ENCODE measurements around the gene IKZF1. TPM values are rescaled to one million over a fixed set of nuclear protein-coding genes. Genes with fewer than 3 reads are reported as not detected.

Gene IKZF1
- total RNA-seq, 1 experiment from 2014 or later = not detected

- DNase-seq (ENCODE audit: low spot score) = no peak
Observed at GRCh38 chr7:50282813-50283605, 21.5 kb upstream of the IKZF1 start.

DNA sequence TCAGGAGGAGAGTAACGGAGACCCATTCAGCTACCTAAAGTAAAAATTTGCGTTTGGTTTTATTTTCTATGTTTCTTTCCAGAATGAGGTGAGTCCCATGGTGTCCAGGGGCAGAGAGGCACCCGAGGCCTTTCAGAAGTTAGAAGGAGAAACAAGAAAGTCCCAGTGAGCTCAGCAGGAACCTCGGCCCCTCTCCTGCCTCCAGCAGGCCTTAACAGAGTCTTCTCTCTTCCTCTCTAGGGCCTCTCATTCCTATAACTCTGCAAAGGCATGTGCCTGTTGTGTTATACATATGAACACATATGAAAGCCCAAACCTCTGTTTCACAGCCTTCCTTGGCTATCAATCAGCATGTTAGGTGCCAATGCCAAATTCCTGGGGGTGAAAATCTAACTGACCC, 20.8 kb upstream of the IKZF1 start:
- no peak for DNase-seq (ENCODE audit: low spot score)

- DNase-seq (ENCODE audit: low spot score) = no peak
Observed at GRCh38 chr7:50284296-50284695, 20.2 kb upstream of the IKZF1 start.

DNA sequence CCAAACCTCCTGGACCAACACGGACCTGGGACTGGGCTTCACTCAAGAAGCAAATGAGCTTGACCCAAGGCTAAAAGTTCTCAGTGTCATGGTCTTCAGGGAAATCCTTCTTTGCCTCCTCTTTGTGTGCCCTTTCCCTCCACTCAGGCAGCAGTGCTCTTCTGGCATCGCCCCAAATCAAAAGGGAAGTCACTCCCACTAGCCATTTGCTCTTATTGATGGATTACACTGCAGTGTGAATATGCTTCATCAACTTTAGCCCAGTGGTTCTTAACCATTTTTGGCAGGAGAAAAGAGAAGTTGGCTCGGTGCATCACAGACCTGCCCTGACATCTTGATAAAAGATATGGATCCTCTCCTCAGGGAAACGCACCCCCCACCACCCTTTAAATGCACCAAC, 19.2 kb upstream of the IKZF1 start:
- DNase-seq (ENCODE audit: low spot score) = no peak

DNA sequence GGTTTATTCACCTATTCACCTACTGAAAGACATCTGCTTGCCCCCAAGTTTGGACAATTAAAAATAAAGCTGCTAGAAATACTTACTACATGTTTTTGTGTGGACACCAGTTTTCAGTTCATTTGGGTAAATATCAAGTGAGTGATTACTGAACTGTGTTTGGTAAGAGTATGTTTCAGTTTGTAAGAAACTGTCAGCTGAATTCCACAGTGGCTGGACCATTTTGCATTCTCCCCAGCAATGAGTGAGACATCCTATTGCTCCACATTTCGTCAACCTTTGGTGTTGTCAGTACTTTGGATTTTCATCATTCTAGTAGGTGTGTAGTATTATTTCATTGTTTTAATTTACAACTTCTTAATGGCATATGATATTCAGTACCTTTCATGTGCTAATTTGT, 17.4 kb upstream of the IKZF1 start:
- DNase-seq (ENCODE audit: low spot score) = no peak

DNA sequence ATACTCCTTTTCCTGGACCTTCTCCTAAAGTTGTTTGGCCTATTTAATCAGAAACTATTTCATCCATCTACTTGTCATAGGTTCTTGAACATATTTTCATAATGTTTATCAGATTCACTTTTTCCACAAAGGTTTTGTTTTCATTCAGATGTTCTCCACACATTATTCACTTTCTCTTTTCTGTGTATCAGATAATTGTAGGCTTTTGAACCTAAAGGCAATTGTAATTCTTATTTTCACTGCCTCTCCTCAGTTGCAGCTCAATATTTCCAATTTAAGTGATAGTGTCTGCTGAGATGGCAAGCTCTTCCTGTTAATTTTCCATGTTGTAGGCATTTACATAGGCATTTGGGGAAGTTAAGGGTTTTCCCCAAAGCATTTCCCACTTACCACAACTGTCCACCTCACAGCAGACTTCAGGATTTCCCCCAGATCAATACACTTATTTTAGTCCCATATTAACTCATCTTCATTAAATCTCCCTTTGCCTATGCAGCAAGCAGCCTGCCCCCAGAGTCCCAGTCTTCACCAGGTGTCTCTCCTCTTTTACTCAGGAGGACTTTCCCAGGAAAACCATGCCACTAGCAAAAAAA, 12.3 kb upstream of the IKZF1 start:
- no peak for DNase-seq (ENCODE audit: low spot score)

GRCh38 chr7:50292763-50293162, 11.8 kb upstream of the IKZF1 start:
- DNase-seq (ENCODE audit: low spot score) = no peak

- DNase-seq (ENCODE audit: low spot score) = no peak
Observed at GRCh38 chr7:50293509-50294179, 10.9 kb upstream of the IKZF1 start.

- DNase-seq (ENCODE audit: low spot score) = no peak
Observed at GRCh38 chr7:50295133-50295532, 9.4 kb upstream of the IKZF1 start.

- no peak for DNase-seq (ENCODE audit: low spot score)
Observed at GRCh38 chr7:50296799-50297198, 7.7 kb upstream of the IKZF1 start.

GRCh38 chr7:50298811-50299562, 5.5 kb upstream of the IKZF1 start:
- no peak for DNase-seq (ENCODE audit: low spot score)

GRCh38 chr7:50300336-50300735, 4.2 kb upstream of the IKZF1 start:
- DNase-seq (ENCODE audit: low spot score) = no peak

GRCh38 chr7:50302486-50303334, 1.8 kb upstream of the IKZF1 start:
- no peak for DNase-seq (ENCODE audit: low spot score)

- DNase-seq (ENCODE audit: low spot score) = no peak
Observed at GRCh38 chr7:50303335-50304128, 984 bp upstream of the IKZF1 start.

GRCh38 chr7:50304911-50305582, 531 bp downstream of the IKZF1 start:
- DNase-seq (ENCODE audit: low spot score) = no peak

DNA sequence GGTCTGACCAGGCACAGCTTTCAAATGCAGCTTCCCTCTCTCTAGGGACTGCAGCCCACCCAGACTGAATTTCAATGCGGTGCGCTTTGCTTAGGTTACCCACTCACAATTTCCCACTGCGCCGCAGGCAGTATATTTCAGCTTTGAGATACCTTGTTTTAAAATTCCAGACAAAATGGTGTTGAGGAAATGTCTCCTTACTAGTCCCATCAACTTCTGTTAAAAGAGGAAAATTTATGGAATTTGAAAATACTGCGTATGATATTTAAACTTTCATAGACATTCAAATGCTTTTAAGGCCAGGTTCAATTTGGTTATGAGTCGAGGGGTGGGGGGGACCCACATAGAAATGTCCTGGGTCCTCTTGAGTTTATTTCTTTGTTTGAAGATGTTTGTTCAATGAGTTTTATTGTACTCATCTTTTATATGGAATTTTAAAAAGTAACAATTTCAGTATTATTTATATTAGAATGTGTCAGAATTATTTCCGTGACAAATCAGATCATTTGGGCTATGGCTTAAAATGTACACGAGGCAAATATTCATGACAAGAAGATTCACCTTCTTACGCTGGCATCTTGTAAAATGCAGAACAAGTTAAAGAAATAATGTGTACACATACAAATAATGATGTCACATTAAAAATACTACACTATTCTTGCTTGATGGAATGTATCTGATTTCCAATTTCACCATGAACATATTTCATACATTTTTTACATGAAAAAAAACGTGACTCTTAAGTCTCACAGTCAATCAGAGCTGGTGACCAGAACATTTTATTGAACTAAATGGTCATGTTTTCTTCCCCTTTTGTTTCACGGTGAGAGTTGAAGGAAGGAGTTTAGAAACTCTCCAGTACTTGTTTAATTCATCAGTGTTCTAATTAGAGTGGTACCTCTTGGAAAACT, 1.3 kb downstream of the IKZF1 start:
- no peak for DNase-seq (ENCODE audit: low spot score)

- no peak for DNase-seq (ENCODE audit: low spot score)
Observed at GRCh38 chr7:50306494-50307367, 2.2 kb downstream of the IKZF1 start.
